ENCODE results near the gene CAPN8.

GRCh38 chr1:223647249-223647648 is 18.3 kb downstream of the CAPN8 start:
- TF ChIP-seq, protein P1, sequence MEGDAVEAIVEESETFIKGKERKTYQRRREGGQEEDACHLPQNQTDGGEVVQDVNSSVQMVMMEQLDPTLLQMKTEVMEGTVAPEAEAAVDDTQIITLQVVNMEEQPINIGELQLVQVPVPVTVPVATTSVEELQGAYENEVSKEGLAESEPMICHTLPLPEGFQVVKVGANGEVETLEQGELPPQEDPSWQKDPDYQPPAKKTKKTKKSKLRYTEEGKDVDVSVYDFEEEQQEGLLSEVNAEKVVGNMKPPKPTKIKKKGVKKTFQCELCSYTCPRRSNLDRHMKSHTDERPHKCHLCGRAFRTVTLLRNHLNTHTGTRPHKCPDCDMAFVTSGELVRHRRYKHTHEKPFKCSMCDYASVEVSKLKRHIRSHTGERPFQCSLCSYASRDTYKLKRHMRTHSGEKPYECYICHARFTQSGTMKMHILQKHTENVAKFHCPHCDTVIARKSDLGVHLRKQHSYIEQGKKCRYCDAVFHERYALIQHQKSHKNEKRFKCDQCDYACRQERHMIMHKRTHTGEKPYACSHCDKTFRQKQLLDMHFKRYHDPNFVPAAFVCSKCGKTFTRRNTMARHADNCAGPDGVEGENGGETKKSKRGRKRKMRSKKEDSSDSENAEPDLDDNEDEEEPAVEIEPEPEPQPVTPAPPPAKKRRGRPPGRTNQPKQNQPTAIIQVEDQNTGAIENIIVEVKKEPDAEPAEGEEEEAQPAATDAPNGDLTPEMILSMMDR (IDR thresholded peaks at IDR 0.05): no peak
- TF ChIP-seq POLR2AphosphoS5 (IDR thresholded peaks at IDR 0.05): no peak
